PFSK-1 (cell line): ENCODE data around the gene OR6B2.

Experiments
- FOXP2 ChIP-seq: optimal IDR thresholded peaks from 2 replicates; pipeline ENCODE3; 2011; ENCODE audit warnings: borderline replicate concordance, control low read depth, inconsistent platforms; ENCODE audit not compliant: insufficient read depth; ENCODE audit errors: extremely low read length, extremely low read depth
- POLR2AphosphoS5 ChIP-seq: IDR thresholded peaks from 2 replicates; pipeline ENCODE4 v1.6.1; 2012; ENCODE audit warnings: low read depth, mild to moderate bottlenecking, control low read depth, low read length, moderate library complexity
- SIN3A ChIP-seq: IDR thresholded peaks from 2 replicates; pipeline ENCODE4 v1.6.1; 2012; ENCODE audit warnings: mild to moderate bottlenecking, low read length, moderate library complexity, borderline replicate concordance; ENCODE audit not compliant: insufficient read depth
- TAF1 ChIP-seq: IDR thresholded peaks from 2 replicates; pipeline ENCODE4 v1.6.1; 2012; ENCODE audit warnings: low read length, control low read depth, borderline replicate concordance; ENCODE audit not compliant: insufficient read depth
- TF ChIP-seq, protein P1 (sequence below), 2 experiments: IDR thresholded peaks; 2 replicates each; pipeline versions ENCODE4 v1.6.1 to v1.8.0; 2011 to 2012; ENCODE audit warnings: low read depth in 2 of 2, low read length in 2 of 2, control low read depth in 1 of 2, inconsistent platforms in 1 of 2, mild to moderate bottlenecking in 1 of 2, moderate library complexity in 1 of 2; ENCODE audit not compliant: insufficient read depth in 1 of 2

DNA sequence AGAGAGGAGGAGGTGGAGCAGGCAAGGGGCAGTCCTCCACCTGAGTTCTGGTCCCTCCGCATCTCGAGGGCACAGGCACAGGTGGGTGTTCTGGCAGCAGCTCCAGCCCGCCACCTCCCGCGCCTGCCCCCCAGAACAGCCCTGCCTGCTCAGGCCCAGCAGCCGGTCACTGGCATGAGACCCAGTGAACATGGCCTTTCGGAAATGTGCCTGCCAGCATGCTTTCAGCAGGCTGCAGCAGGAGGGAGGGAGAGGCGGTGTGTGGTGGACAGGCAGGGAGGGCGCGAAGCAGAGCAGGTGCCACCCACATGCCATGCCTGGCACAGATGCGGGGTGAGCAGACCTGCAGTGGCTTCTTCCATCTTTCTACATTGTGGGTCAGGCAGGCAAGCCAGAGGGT lies 26.4 kb upstream of the OR6B2 start:
- TF ChIP-seq POLR2AphosphoS5 (no peak), SIN3A (no peak), TAF1 (no peak), FOXP2 (no peak)
- TF ChIP-seq, protein P1, sequence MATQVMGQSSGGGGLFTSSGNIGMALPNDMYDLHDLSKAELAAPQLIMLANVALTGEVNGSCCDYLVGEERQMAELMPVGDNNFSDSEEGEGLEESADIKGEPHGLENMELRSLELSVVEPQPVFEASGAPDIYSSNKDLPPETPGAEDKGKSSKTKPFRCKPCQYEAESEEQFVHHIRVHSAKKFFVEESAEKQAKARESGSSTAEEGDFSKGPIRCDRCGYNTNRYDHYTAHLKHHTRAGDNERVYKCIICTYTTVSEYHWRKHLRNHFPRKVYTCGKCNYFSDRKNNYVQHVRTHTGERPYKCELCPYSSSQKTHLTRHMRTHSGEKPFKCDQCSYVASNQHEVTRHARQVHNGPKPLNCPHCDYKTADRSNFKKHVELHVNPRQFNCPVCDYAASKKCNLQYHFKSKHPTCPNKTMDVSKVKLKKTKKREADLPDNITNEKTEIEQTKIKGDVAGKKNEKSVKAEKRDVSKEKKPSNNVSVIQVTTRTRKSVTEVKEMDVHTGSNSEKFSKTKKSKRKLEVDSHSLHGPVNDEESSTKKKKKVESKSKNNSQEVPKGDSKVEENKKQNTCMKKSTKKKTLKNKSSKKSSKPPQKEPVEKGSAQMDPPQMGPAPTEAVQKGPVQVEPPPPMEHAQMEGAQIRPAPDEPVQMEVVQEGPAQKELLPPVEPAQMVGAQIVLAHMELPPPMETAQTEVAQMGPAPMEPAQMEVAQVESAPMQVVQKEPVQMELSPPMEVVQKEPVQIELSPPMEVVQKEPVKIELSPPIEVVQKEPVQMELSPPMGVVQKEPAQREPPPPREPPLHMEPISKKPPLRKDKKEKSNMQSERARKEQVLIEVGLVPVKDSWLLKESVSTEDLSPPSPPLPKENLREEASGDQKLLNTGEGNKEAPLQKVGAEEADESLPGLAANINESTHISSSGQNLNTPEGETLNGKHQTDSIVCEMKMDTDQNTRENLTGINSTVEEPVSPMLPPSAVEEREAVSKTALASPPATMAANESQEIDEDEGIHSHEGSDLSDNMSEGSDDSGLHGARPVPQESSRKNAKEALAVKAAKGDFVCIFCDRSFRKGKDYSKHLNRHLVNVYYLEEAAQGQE (IDR thresholded peaks at IDR 0.05; ENCODE audit: insufficient read depth in 1 of 2, low read depth in 2 of 2, low read length in 2 of 2) = no peak
